PC-3 (cell line): ENCODE data around the gene MMP14.

ENCODE experiments used
- CTCF ChIP-seq: fragments of 300-600 bp; sonication (generic); conservative IDR thresholded peaks from 2 replicates; pipeline ENCODE4 v1.5.1; 2017; ENCODE audit warnings: antibody characterized with exemption, low read depth, mild to moderate bottlenecking, low read length
- EZH2 ChIP-seq: fragments of 300-600 bp; sonication (generic); IDR thresholded peaks from one replicate; pipeline ENCODE4 v1.6.1; 2017; ENCODE audit warnings: antibody characterized with exemption, mild to moderate bottlenecking, low read length; ENCODE audit not compliant: unreplicated experiment
- EZH2phosphoT487 ChIP-seq: fragments of 300-600 bp; sonication (generic); IDR thresholded peaks from 2 replicates; pipeline ENCODE4 v1.6.1; 2018; ENCODE audit warnings: mild to moderate bottlenecking, antibody characterized with exemption, low read length, borderline replicate concordance

GRCh38 chr14:22843123-22843925 is 6.9 kb downstream of the MMP14 start:
- TF ChIP-seq CTCF (no peak), EZH2 (no peak), EZH2phosphoT487 (no peak)
